ENCODE results near the gene CAMK2A.

CAMK2A gene

GRCh38 chr5:150190503-150190979, 99.0 kb downstream of the CAMK2A start:
- POLR2A ChIA-PET, result no interaction called here
- Histone ChIP-seq H3K4me3 (ENCODE audit: low read depth, low read length) (no peak overlapping the region), H3K9me3 (ENCODE audit: control insufficient read depth, insufficient read depth, low read depth, low read length) (no peaks in the 10 kb centered on the region), H3K36me3 (ENCODE audit: control insufficient read depth in 2 of 2, insufficient read depth in 1 of 2, low read length in 2 of 2) (no peaks in the 10 kb centered on the region), H3K27ac (ENCODE audit: extremely low read depth, low read depth, low read length) (no peak overlapping the region), H3K4me1 (ENCODE audit: control insufficient read depth, insufficient read depth, low read length) (no peaks in the 10 kb centered on the region)
- CTCF ChIA-PET, result interaction anchor here (1.5 kb wide), 1 partner anchor 16 kb away, joined by 4 read pairs; no protein-coding TSS in a partner anchor
- TF ChIP-seq ZNF23 (tag by site-specific recombination; IDR thresholded peaks at IDR 0.05; ENCODE audit: borderline replicate concordance) (no peak), ZNF549 (tag by site-specific recombination; IDR thresholded peaks at IDR 0.05) (no peak), ZNF174 (tag by site-specific recombination; IDR thresholded peaks at IDR 0.05) (no peak), TSHZ1 (tag by site-specific recombination; IDR thresholded peaks at IDR 0.05; ENCODE audit: borderline replicate concordance) (no peak)

- CTCF ChIA-PET, result no interaction called here
- H3K4me3 ChIP-seq (ENCODE audit: low read depth, low read length), result no peak within 1 kb of the TSS
- TF ChIP-seq ZNF112 (tag by site-specific recombination; IDR thresholded peaks at IDR 0.05) (no peak), ZBTB21 (tag by site-specific recombination; IDR thresholded peaks at IDR 0.05) (no peak), ZNF580 (tag by site-specific recombination; IDR thresholded peaks at IDR 0.05) (no peak), ZNF548 (tag by site-specific recombination; IDR thresholded peaks at IDR 0.05) (no peak), GLIS2 (tag by site-specific recombination; IDR thresholded peaks at IDR 0.05) (no peak), ZNF677 (tag by site-specific recombination; IDR thresholded peaks at IDR 0.05) (no peak), ZNF18 (tag by site-specific recombination; IDR thresholded peaks at IDR 0.05) (no peak)
- H3K9me3 ChIP-seq (ENCODE audit: control insufficient read depth, insufficient read depth, low read depth, low read length), result no peaks in the 10 kb centered on the region
- no peaks in the 10 kb centered on the region for H3K36me3 ChIP-seq (ENCODE audit: control insufficient read depth in 2 of 2, insufficient read depth in 1 of 2, low read length in 2 of 2)
- H3K4me1 ChIP-seq (ENCODE audit: control insufficient read depth, insufficient read depth, low read length), result no peaks in the 10 kb centered on the region
- POLR2A ChIA-PET, result no interaction called here
- no peak within 1 kb of the TSS for H3K27ac ChIP-seq (ENCODE audit: extremely low read depth, low read depth, low read length)
Measured at GRCh38 chr5:150189728-150190502, 99.7 kb downstream of the CAMK2A start, which contains the start of gene SLC6A7. TSS of gene SLC6A7 (plus strand) at chr5:150190062. CDS start at chr5:150190328, 266 bp downstream.

GRCh38 chr5:150189326-150189725, 100.2 kb downstream of the CAMK2A start:
- H3K9me3 ChIP-seq (ENCODE audit: control insufficient read depth, insufficient read depth, low read depth, low read length), result no peaks in the 10 kb centered on the region
- H3K27ac ChIP-seq (ENCODE audit: extremely low read depth, low read depth, low read length), result no peak overlapping the region
- no peaks in the 10 kb centered on the region for H3K36me3 ChIP-seq (ENCODE audit: control insufficient read depth in 2 of 2, insufficient read depth in 1 of 2, low read length in 2 of 2)
- ChIA-PET CTCF (interaction anchor here (0.8 kb wide), 1 partner anchor 10 kb away, joined by 3 read pairs; no protein-coding TSS in a partner anchor), POLR2A (no interaction called here)
- no peak overlapping the region for H3K4me3 ChIP-seq (ENCODE audit: low read depth, low read length)
- TF ChIP-seq ZNF664 (tag by site-specific recombination; IDR thresholded peaks at IDR 0.05) (0 out of 2 replicates have a peak, but pooled peaks have one; percentile 35), ZNF549 (tag by site-specific recombination; IDR thresholded peaks at IDR 0.05) (no peak)
- no peaks in the 10 kb centered on the region for H3K4me1 ChIP-seq (ENCODE audit: control insufficient read depth, insufficient read depth, low read length)

Measured in HEK293 (cell line).